Forelimb muscle (tissue), 1 donor: ENCODE results near the gene CLCN3. TPM values are rescaled to one million over a fixed set of nuclear protein-coding genes. Genes with fewer than 3 reads are reported as not detected.
"Not testable (repeated sequence)": the region's sequence is repeated elsewhere in the genome, so short reads cannot be mapped to it uniquely, and the experiment has no call there.

ENCODE experiments used
- DNase-seq: peaks from one replicate; pipeline ENCODE4 v3.0.0-alpha.2; 2013; ENCODE audit warnings: low read depth
- polyA plus RNA-seq: library from polyadenylated mRNA; unstranded; fragments of 120-200 nt; gene quantifications from one replicate; pipeline ENCODE4 v1.2.1, GENCODE V29; 2013; ENCODE audit not compliant: insufficient read length

The CLCN3 gene
- 26.9 TPM for polyA plus RNA-seq

GRCh38 chr4:169619958-169620879 lies at the start of gene CLCN3:
Gene CLCN3 (plus strand): TSS chr4:169620578. CDS start chr4:169635929, 15,351 bp downstream.
- DNase-seq: peak; percentile 97

- not testable (repeated sequence) for DNase-seq
Observed at GRCh38 chr4:169571012-169571411, 49.4 kb upstream of the CLCN3 start.

GRCh38 chr4:169571435-169571834 lies 48.9 kb upstream of the CLCN3 start:
- DNase-seq: no peak

GRCh38 chr4:169573889-169574288 lies 46.5 kb upstream of the CLCN3 start:
- no peak for DNase-seq

GRCh38 chr4:169582203-169582602 lies 38.2 kb upstream of the CLCN3 start:
- DNase-seq: no peak

- DNase-seq: no peak
Observed at GRCh38 chr4:169582706-169583105, 37.7 kb upstream of the CLCN3 start.

- no peak for DNase-seq
Observed at GRCh38 chr4:169583563-169583962, 36.8 kb upstream of the CLCN3 start.

- no peak for DNase-seq
Observed at GRCh38 chr4:169593050-169593560, 27.3 kb upstream of the CLCN3 start.

- DNase-seq: no peak
Observed at GRCh38 chr4:169594560-169595195, 25.7 kb upstream of the CLCN3 start.

- no peak for DNase-seq
Observed at GRCh38 chr4:169601016-169601771, 19.2 kb upstream of the CLCN3 start.

- no peak for DNase-seq
Observed at GRCh38 chr4:169603312-169603711, 17.1 kb upstream of the CLCN3 start.

- DNase-seq: no peak
Observed at GRCh38 chr4:169604131-169604900, 16.1 kb upstream of the CLCN3 start.

GRCh38 chr4:169604903-169605331 lies 15.5 kb upstream of the CLCN3 start:
- DNase-seq: no peak

- no peak for DNase-seq
Observed at GRCh38 chr4:169611157-169611556, 9.2 kb upstream of the CLCN3 start.

GRCh38 chr4:169611991-169612870 lies 8.1 kb upstream of the CLCN3 start, which contains the start of gene NEK1:
Gene NEK1 (minus strand): TSS chr4:169612583. CDS start chr4:169602630, 9,953 bp downstream.
- DNase-seq: peak; percentile 71

- no peak for DNase-seq
Observed at GRCh38 chr4:169612871-169613859, 7.2 kb upstream of the CLCN3 start.

GRCh38 chr4:169615467-169616106 lies 4.8 kb upstream of the CLCN3 start:
- no peak for DNase-seq

GRCh38 chr4:169616846-169617245 lies 3.5 kb upstream of the CLCN3 start:
- DNase-seq: no peak
